GM06990 (cell line): Measurements from ENCODE around the gene UNC50.

ENCODE experiments used
- DNase-seq: peaks from one replicate; pipeline ENCODE4 v3.0.0-alpha.2; 2011; ENCODE audit not compliant: insufficient read length; ENCODE audit errors: extremely low read depth
- H3K27me3 ChIP-seq: replicated peaks from 2 replicates; pipeline ENCODE4 v1.6.0; 2011; ENCODE audit warnings: low read length; ENCODE audit not compliant: control insufficient read depth, insufficient read depth
- H3K36me3 ChIP-seq: 2 replicates; pipeline ENCODE4 v1.5.1; 2011; ENCODE audit warnings: low read length; ENCODE audit not compliant: control insufficient read depth, insufficient read depth
- H3K4me3 ChIP-seq: replicated peaks from 2 replicates; pipeline ENCODE4 v1.5.1; 2011; ENCODE audit warnings: low read depth, mild to moderate bottlenecking, control low read depth, low read length
- CTCF ChIP-seq: IDR thresholded peaks from 2 replicates; pipeline ENCODE4 v1.5.1; 2011; ENCODE audit warnings: low read length, control low read depth, mild to moderate bottlenecking, inconsistent platforms; ENCODE audit not compliant: insufficient read depth, poor library complexity, severe bottlenecking

UNC50 gene

GRCh38 chr2:98578231-98578630, 30.2 kb upstream of the UNC50 start:
- no peak for TF ChIP-seq CTCF
- DNase-seq, result no peak
- Histone ChIP-seq H3K27me3 (no peaks in the 10 kb centered on the region), H3K4me3 (no peak overlapping the region), H3K36me3 (peaks cover 33% of the 10 kb centered on the region)

GRCh38 chr2:98579926-98580325, 28.5 kb upstream of the UNC50 start:
- Histone ChIP-seq H3K27me3 (no peaks in the 10 kb centered on the region), H3K36me3 (peaks cover 32% of the 10 kb centered on the region), H3K4me3 (no peak overlapping the region)
- DNase-seq, result no peak
- no peak for TF ChIP-seq CTCF

- Histone ChIP-seq H3K4me3 (no peak overlapping the region), H3K36me3 (peaks cover 30% of the 10 kb centered on the region), H3K27me3 (no peaks in the 10 kb centered on the region)
- DNase-seq, result no peak
- TF ChIP-seq CTCF, result no peak
These were observed 27.6 kb upstream of the UNC50 start for GRCh38 chr2:98580656-98581284.

- H3K27me3 ChIP-seq, result no peaks in the 10 kb centered on the region
- no peak for TF ChIP-seq CTCF
- H3K4me3 ChIP-seq, result no peak overlapping the region
- peaks cover 20% of the 10 kb centered on the region for H3K36me3 ChIP-seq
- no peak for DNase-seq
These were observed 25.9 kb upstream of the UNC50 start for GRCh38 chr2:98582523-98582922.

- H3K27me3 ChIP-seq, result no peaks in the 10 kb centered on the region
- no peak for DNase-seq
- H3K36me3 ChIP-seq, result peaks cover 17% of the 10 kb centered on the region
- TF ChIP-seq CTCF, result no peak
- H3K4me3 ChIP-seq, result no peak overlapping the region
These were observed 25.1 kb upstream of the UNC50 start for GRCh38 chr2:98583276-98583675.
